Panc1 (cell line): ENCODE data around the gene PAK1. TPM values are rescaled to one million over a fixed set of nuclear protein-coding genes. Genes with fewer than 3 reads are reported as not detected.
A peak's percentile ranks its signal among the peaks of the same experiment; 100 is the strongest.

Experiments
- ATAC-seq: fragments of 200-7000 bp; cut with Tn5 transposase; 2 replicates; pipeline ENCODE4 v1.9.1; 2020; ENCODE audit warnings: mild to moderate bottlenecking, moderate library complexity
- BruUV-seq: library from RNA; stranded (reverse); fragments of 400-500 nt; replicated peaks from 2 replicates; lab custom pipeline; 2021; lab: Mats Ljungman, UMichigan
- CTCF ChIA-PET: fragments of 300-600 bp; sonication (Branson Sonifier 250); formaldehyde crosslinking; loops from one replicate; lab custom pipeline; 2022; ENCODE audit warnings: antibody characterized with exemption; lab: Charles Lee
- POLR2A ChIA-PET: fragments of 300-600 bp; sonication (Branson Sonifier 250); formaldehyde crosslinking; loops from one replicate; lab custom pipeline; 2022; ENCODE audit warnings: antibody characterized with exemption; lab: Charles Lee
- DNase-seq: peaks from one replicate; pipeline ENCODE4 v3.0.0-alpha.2; 2010; ENCODE audit warnings: low read depth, low spot score
- H3K27ac ChIP-seq: 2 replicates; pipeline ENCODE4 v1.5.1; 2011; ENCODE audit warnings: mild to moderate bottlenecking, low read length, inconsistent platforms
- H3K27me3 ChIP-seq: fragments of 200-500 bp; sonication (Bioruptor generic); 2 replicates; pipeline ENCODE4 v1.6.0; 2014; ENCODE audit warnings: low read length, inconsistent platforms; ENCODE audit not compliant: control insufficient read depth, insufficient read depth
- H3K36me3 ChIP-seq: fragments of 200-500 bp; sonication (Bioruptor generic); 2 replicates; pipeline ENCODE4 v1.5.1; 2014; ENCODE audit warnings: inconsistent platforms, mild to moderate bottlenecking, low read length, moderate library complexity; ENCODE audit not compliant: control insufficient read depth, insufficient read depth
- H3K4me1 ChIP-seq: 2 replicates; pipeline ENCODE4 v1.5.1; 2011; ENCODE audit warnings: inconsistent platforms, mild to moderate bottlenecking, low read length, moderate library complexity; ENCODE audit not compliant: control insufficient read depth, insufficient read depth
- H3K4me3 ChIP-seq, 2 experiments: 2 replicates each; pipeline ENCODE4 v1.5.1; 2011 to 2012; ENCODE audit warnings: low read depth in 2 of 2, low read length in 2 of 2, mild to moderate bottlenecking in 2 of 2, inconsistent platforms in 1 of 2, moderate library complexity in 1 of 2
- H3K9me3 ChIP-seq: fragments of 200-500 bp; sonication (Bioruptor generic); 2 replicates; pipeline ENCODE4 v1.5.1; 2014; ENCODE audit warnings: low read depth, mild to moderate bottlenecking, inconsistent platforms, low read length, moderate library complexity; ENCODE audit not compliant: control insufficient read depth, insufficient read depth
- CTCF ChIP-seq: fragments of 450-650 bp; IDR thresholded peaks from 2 replicates; pipeline ENCODE4 v1.5.1; 2017; ENCODE audit warnings: mild to moderate bottlenecking
- POLR2AphosphoS5 ChIP-seq: IDR thresholded peaks from 2 replicates; pipeline ENCODE4 v1.6.1; 2012; ENCODE audit warnings: mild to moderate bottlenecking, low read depth, low read length, moderate library complexity
- REST ChIP-seq, 2 experiments: IDR thresholded peaks; 2 replicates each; pipeline ENCODE4 v1.6.1; 2011 to 2012; ENCODE audit warnings: low read depth in 2 of 2, control low read depth in 1 of 2, low read length in 1 of 2, mild to moderate bottlenecking in 1 of 2, moderate library complexity in 1 of 2; ENCODE audit not compliant: insufficient read depth in 1 of 2
- SIN3A ChIP-seq: IDR thresholded peaks from 2 replicates; pipeline ENCODE4 v1.6.1; 2012; ENCODE audit warnings: low read depth, mild to moderate bottlenecking, low read length, moderate library complexity, borderline replicate concordance; ENCODE audit not compliant: insufficient read depth
- TCF7L2 ChIP-seq: IDR thresholded peaks from 2 replicates; pipeline ENCODE4 v1.6.1; 2011; ENCODE audit warnings: mild to moderate bottlenecking, low read depth, low read length, inconsistent platforms
- in situ Hi-C: cut with HindIII; loops from 2 replicates; pipeline ENCODE4 v1.10.0; 2016; ENCODE audit warnings: low sequenced_read_pairs, low pct_unique_long_range_greater_than_20kb
- intact Hi-C: fragments of 100-400 bp; cut with micrococcal nuclease; formaldehyde crosslinking; loops from one replicate; pipeline ENCODE4 v1.10.0; 2022; ENCODE audit not compliant: unreplicated experiment
- total RNA-seq: library from RNA; stranded (reverse); gene quantifications from one replicate; pipeline ENCODE4 v1.2.1, GENCODE V29; 2021; ENCODE audit not compliant: unreplicated experiment

PAK1 gene
- total RNA-seq, 1 experiment from 2014 or later = 38.2 TPM

GRCh38 chr11:77322506-77322905 lies 151.4 kb downstream of the PAK1 start:
- TF ChIP-seq CTCF (no peak), SIN3A (no peak), TCF7L2 (no peak), POLR2AphosphoS5 (no peak)
- DNase-seq = no peak
- ATAC-seq = no peak
- BruUV-seq = TSS peak; percentile 62
- H3K27me3 ChIP-seq = no peaks in the 10 kb centered on the region
- intact Hi-C loops (no loop called here), in situ Hi-C loops (no loop called here)
- ChIA-PET POLR2A (no interaction called here), CTCF (no interaction called here)
- no peaks in the 10 kb centered on the region for H3K36me3 ChIP-seq
- H3K27ac ChIP-seq = no peak overlapping the region
- no peaks in the 10 kb centered on the region for H3K9me3 ChIP-seq
- H3K4me3 ChIP-seq = no peak overlapping the region
- H3K4me1 ChIP-seq = no peaks in the 10 kb centered on the region

GRCh38 chr11:77320351-77320750 lies 153.5 kb downstream of the PAK1 start:
- in situ Hi-C loops (no loop called here), intact Hi-C loops (no loop called here)
- H3K27me3 ChIP-seq = no peaks in the 10 kb centered on the region
- H3K36me3 ChIP-seq = no peaks in the 10 kb centered on the region
- no peaks in the 10 kb centered on the region for H3K4me1 ChIP-seq
- no TSS peak for BruUV-seq
- POLR2A ChIA-PET = no interaction called here
- H3K4me3 ChIP-seq = no peak overlapping the region
- DNase-seq (no peak), ATAC-seq (no peak)
- no peak overlapping the region for H3K27ac ChIP-seq
- TF ChIP-seq CTCF = no peak
- TF ChIP-seq SIN3A = no peak
- no peak for TF ChIP-seq POLR2AphosphoS5
- no peak for TF ChIP-seq TCF7L2
- no peak for TF ChIP-seq REST (IDR thresholded peaks at IDR 0.05; ENCODE audit: insufficient read depth in 1 of 2, low read depth in 2 of 2, low read length in 1 of 2)
- H3K9me3 ChIP-seq = no peaks in the 10 kb centered on the region
- CTCF ChIA-PET = no interaction called here
